GM18519 (cell line): ENCODE measurements around the gene SLC39A13.

Source experiments
- ATAC-seq: cut with Tn5 transposase; IDR thresholded peaks from one replicate; pipeline ENCODE4 v1.9.1; 2021; ENCODE audit warnings: mild to moderate bottlenecking, moderate library complexity; ENCODE audit not compliant: unreplicated experiment, low FRiP score

The SLC39A13 gene

DNA sequence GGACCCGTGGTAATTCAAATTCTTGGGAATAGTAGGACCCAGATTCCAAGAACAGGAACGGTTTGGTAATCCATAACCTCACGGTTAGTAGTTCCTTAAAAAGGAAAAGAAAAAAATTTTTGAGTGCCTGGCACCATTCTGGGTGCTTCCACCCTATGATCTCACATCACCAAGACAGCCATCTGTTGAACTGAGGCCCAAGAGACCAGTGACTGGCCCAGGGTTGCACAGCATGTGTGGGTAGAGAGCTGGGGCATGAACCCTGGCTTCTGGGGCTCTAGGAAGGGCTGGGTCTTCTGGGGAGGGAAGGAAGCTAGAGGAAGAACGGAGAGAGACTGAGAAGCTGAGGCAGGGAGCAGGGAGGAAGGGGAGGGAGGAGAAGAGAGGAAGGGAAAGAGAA is 25.3 kb upstream of the SLC39A13 start:
- no peak for ATAC-seq

DNA sequence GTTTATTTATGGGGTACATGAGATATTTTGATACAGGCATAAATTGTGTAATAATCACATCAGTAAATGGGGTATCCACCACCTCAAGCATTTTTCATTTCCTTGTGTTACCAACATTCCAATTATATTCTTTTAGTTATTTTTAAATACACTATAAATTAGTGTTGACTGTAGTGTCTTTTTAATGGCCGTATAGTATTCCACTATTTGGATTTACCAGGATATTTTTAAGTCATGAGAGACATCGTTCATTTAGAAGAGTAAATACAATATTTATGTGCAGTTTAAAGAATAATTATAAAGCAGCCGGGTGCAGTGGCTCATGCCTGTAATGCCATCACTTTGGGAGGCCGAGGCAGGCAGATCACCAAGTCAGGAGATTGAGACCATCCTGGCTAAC is 23.9 kb upstream of the SLC39A13 start:
- no peak for ATAC-seq

DNA sequence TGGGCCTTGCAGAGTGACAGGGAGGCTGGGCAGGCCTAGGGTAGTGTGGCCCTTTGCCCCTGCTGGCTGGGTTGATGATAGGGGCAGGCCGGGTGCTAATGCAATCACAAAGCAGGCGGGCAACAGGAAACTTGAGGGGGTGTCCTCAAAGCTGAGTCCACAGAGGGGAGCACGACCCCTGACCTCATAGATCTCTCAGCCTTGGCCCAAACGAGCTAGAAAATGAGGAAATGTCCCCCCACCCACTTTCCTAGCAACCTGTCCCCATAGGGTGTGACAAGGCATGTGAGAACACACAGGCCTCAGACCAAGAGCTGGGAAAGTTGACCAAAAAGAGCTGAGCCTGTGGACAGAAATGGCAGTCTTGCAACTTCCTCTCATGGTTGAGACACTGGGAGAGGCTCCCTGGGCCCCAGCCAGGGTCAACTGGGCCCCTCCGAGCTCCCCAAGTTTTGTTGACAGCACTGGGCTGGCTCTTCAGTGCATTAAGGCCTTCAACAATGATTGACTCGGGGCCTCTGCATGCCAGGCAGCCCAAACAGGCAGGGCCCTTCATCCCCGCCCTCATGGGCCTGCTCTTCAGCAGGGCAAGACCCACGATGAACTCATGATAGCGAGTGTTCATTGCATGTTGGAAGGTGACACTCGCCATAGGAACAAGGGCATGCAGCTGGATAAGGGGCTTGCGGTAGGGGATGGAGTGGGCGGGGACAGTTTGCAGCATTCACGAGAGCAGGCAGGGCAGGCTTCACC is 20.3 kb upstream of the SLC39A13 start:
- ATAC-seq, result no peak

- ATAC-seq, result no peak
Measured at GRCh38 chr11:47388697-47389576, 19.5 kb upstream of the SLC39A13 start.

DNA sequence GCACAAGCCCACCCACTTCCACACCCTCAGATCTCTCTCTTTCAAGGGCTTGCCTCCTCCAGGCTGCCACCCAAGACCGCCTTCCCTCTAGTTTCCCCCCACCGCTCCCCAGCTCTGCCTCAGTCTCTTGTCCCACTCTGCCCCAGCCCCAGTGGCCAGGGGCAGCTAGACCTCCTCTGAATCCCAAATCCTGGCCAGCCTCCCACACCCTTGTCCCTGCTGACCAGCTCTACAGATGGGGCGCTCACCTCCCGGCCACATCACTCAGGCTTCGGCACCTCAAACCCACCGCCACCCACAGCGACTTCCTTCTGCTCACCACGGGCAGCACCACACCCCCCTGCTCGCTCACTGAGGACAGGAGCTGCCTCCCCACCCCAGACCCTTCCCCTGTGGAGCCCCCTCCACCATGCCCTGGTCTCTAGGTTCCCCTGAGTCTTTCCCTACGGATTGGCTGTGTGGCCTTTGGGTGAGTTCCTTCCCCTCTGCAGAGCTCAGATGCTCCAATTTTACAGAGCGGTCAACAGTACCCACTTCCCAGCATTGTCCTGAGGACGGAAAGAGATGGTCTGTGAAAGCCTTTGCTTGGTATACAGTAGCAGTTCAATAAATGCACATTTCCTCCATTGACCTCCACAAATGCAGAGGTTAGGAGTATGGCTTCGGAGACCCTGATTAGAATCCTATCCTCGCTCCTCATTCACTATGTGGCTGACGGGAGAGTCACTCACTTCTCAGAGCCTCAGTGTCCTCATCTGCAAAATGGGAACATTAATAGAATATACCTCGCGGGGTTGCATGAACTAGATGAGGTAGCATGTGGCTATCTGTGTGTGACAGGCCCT is 18.6 kb upstream of the SLC39A13 start:
- no peak for ATAC-seq

DNA sequence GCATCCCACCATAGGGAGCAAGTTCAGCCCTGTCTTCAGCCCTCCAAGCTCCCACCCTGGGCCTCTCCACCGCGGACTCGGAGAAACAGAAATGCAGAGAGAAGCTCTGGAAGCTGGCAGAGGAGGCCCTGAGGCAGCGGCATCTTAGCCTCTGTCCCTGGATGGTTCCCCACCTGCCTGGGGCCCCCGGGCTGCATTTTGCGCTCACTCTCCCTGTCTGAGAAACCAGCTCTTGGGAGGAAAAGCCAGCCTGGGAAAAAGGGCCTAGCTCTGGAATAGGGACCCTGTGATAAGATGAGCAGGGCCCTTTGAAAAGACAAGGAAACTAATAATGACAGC is 18.0 kb upstream of the SLC39A13 start:
- no peak for ATAC-seq

DNA sequence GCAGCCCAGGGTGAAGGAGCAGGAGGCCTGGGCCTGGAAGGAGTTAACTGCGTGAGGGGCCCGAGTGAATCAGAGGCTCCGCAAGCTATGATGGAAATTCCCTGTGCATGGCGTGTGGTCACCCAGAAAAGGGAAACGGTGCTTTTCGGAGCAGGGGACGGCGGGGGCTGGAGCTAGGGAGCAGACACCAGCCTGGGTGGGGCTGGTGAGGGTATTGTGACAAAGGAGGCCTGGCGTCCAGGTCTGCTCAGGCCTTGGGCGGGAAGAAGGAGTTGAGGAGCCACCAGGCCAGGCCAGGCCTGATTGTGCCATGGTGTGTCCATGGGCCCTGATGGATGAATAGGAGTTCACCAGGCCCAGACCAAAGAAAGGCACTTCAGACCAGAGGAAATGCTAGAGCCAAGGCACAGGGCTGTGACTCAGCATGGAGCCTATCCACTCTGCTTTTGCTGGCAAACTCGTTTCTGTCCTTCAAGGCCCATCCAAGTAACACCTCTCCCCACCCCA is 17.3 kb upstream of the SLC39A13 start:
- no peak for ATAC-seq

- no peak for ATAC-seq
Measured at GRCh38 chr11:47391711-47392432, 16.5 kb upstream of the SLC39A13 start.

DNA sequence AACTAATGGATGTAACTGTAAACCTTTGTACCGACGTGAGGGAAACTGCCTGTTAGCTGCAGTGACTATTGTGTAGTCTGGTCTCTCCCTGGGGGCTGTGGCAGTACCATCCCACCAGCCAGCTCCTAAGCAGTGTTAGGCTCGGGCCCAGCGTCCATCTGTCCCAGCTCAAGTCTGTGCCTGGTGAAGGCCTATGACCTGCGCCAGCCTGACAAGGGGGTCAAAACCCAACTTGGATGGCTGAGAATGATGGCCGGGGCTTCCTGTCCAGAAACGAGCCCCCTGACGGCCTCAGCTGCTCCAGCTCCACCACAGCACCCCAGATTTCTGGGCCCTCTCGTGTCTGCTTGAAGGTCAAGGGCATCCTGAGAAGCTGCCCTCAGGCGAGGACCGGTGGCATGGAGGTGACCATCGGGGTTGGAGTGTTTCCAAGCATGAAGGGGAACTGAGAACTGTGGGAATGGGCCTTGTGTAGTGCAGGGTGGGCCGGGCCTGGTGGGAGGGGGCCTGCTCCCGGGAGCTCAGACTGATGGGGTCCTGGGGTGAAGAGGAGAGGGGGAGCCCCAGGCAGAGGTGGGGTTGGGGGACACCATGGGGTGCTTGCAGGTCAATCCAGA is 15.7 kb upstream of the SLC39A13 start:
- ATAC-seq, result no peak

DNA sequence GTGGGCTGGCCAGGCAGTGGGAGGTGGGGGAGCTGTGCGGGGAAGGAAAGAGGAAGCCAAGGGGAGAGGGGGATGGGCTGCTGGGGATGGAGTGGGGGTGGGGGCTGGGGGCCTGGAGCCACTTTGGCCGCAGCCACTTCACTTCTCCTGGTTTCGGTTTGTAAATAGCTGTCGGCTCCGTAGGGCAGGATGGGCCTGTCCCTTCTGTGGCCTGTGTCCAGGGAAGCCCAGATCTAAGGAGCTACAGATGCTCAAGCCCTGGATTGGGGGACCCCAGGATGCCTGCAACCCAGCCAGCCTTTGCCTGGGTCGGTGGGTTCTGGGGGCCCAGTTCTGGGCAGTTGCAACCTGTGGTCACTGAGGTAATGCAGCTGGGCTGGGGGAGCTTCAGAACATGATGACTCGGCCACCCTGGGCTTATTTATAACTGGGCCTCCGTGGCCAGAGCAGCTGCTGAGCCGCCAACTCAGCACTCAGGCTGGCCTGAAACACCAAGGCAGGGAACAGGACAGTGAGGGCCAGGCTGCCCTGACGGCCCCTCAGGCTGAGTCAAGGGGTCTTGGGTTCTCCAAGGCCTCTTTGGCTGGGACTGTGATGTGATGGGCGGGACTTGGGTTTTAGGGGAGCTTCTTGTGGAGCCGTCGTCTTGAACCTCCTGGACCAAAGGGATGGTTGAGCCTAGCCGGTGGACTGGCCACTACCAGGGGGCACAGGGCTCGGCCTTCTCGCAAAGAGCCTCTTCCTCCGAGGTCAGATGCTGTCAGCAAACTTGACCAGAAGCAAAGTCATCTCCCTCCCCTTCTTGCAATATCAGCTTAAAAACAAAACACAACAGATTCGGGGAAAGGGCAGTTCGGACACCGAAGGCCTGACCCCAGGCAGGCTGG is 15.0 kb upstream of the SLC39A13 start:
- no peak for ATAC-seq

- ATAC-seq, result no peak
Measured at GRCh38 chr11:47394050-47394321, 14.4 kb upstream of the SLC39A13 start.

DNA sequence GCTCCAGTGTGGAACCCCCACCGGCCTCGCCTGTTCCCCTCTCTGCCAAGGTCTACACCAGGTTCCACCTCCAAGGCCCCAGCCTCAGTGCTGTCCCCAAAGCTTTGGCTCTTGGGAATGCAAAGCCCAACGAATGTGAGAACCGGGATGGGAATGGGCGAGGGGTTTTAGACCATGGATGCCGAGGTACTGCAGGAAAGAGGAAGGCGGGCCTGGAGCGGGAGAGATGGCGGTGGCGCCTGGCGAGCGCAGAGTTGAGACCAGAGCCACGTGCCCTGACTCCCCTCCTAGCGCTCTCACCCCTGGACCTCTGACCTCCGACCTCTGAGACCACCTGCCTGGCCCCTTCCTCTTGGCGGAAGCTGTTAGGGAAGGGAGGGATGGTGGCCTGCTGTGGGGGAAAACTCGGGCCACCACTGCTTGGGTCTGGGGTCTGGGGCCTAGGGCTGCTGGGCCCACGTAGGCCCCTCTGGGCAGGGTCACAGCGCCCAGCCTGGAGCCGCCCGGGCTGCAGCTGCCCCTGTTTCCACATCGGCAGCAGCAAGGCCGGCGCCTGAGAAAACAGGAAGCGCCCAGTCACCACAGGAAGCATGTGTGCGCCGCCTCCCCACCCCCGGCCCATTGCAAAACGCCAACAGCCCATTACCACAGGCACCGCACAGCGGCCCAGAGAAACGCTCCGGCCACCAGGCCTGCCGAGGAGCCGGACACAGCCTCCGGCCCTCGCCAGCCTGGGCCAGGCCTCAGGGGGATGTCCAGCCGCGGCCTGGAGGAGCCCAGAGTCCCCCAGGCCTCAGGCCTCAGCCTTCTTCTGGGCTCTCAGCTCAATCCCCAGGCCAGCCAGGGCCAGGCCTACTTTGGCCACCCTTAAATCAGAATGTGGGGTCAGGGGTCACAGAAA is 13.8 kb upstream of the SLC39A13 start:
- no peak for ATAC-seq

- ATAC-seq, result no peak
Measured at GRCh38 chr11:47395223-47396048, 13.0 kb upstream of the SLC39A13 start.

DNA sequence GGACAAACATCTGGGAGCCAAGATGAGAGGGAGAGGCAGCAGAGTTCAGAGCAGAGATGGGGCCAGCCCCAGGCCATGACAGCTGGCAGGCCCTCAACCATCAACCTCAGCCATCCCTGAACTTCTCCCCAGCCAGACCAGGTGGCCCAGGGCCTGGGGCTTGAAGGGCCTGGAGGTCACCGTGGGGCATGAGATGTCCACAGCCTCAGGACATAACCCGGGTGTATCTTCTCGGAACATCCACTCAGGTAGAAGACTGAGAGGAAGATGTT is 12.4 kb upstream of the SLC39A13 start:
- ATAC-seq, result no peak

DNA sequence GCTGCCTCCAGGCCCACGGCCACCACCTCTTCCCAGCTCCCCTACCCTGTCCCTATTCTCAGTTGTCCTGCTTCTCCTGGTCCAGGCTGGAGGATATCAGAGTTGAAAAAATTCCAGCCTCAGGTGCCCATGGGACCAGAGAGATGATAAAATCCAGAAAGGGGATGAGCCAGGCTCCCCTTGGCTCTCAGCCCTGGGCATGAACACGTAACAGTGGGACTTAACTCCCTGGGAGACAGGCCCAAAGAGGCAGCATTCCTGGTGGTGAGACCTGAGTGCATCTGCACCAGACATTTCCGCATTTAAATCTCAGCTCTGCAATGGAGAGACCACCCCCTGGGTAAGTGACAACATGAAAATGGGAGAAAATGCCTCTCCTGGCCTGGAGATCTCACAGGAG is 10.4 kb upstream of the SLC39A13 start:
- no peak for ATAC-seq

- ATAC-seq, result no peak
Measured at GRCh38 chr11:47398551-47398950, 9.8 kb upstream of the SLC39A13 start.
